BE2C (cell line): Measurements from ENCODE around the gene GRID2IP.
"Not testable (repeated sequence)": the region's sequence is repeated elsewhere in the genome, so short reads cannot be mapped to it uniquely, and the experiment has no call there.

Source experiments
- DNase-seq: peaks from one replicate; pipeline ENCODE4 v3.0.0-alpha.2; 2020
- H3K27me3 ChIP-seq: fragments of 250-450 bp; sonication (Bioruptor Pico); 2 replicates; pipeline ENCODE4 v1.5.1; 2020; ENCODE audit warnings: mild to moderate bottlenecking
- H3K36me3 ChIP-seq: fragments of 250-450 bp; sonication (Bioruptor Pico); 2 replicates; pipeline ENCODE4 v1.5.1; 2020; ENCODE audit warnings: mild to moderate bottlenecking
- H3K4me1 ChIP-seq: fragments of 250-450 bp; sonication (Bioruptor Pico); 2 replicates; pipeline ENCODE4 v1.5.1; 2020
- H3K4me3 ChIP-seq: 2 replicates; pipeline ENCODE4 v1.5.1; 2011; ENCODE audit warnings: low read depth, low read length
- H3K9me3 ChIP-seq: fragments of 250-450 bp; sonication (Bioruptor Pico); 2 replicates; pipeline ENCODE4 v1.5.1; 2020
- TF ChIP-seq, protein P1 (sequence below): IDR thresholded peaks from 2 replicates; pipeline ENCODE4 v1.5.1; 2012; ENCODE audit warnings: mild to moderate bottlenecking, low read depth, low read length

GRID2IP gene

DNA sequence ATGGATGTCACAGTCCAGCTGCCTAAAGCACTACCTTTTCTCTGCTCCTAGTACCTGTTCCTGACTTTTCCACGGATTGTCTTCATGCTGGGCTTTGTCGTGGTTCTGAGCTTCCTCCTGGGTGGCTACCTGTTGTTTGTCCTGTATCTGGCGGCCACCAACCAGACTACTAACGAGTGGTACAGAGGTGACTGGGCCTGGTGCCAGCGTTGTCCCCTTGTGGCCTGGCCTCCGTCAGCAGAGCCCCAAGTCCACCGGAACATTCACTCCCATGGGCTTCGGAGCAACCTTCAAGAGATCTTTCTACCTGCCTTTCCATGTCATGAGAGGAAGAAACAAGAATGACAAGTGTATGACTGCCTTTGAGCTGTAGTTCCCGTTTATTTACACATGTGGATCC, 37.3 kb upstream of the GRID2IP start:
- Histone ChIP-seq H3K27me3 (no peaks in the 10 kb centered on the region), H3K36me3 (peaks cover 25% of the 10 kb centered on the region), H3K4me1 (no peaks in the 10 kb centered on the region), H3K9me3 (no peaks in the 10 kb centered on the region), H3K4me3 (no peak overlapping the region)
- TF ChIP-seq, protein P1, sequence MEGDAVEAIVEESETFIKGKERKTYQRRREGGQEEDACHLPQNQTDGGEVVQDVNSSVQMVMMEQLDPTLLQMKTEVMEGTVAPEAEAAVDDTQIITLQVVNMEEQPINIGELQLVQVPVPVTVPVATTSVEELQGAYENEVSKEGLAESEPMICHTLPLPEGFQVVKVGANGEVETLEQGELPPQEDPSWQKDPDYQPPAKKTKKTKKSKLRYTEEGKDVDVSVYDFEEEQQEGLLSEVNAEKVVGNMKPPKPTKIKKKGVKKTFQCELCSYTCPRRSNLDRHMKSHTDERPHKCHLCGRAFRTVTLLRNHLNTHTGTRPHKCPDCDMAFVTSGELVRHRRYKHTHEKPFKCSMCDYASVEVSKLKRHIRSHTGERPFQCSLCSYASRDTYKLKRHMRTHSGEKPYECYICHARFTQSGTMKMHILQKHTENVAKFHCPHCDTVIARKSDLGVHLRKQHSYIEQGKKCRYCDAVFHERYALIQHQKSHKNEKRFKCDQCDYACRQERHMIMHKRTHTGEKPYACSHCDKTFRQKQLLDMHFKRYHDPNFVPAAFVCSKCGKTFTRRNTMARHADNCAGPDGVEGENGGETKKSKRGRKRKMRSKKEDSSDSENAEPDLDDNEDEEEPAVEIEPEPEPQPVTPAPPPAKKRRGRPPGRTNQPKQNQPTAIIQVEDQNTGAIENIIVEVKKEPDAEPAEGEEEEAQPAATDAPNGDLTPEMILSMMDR, result no peak
- no peak for DNase-seq

DNA sequence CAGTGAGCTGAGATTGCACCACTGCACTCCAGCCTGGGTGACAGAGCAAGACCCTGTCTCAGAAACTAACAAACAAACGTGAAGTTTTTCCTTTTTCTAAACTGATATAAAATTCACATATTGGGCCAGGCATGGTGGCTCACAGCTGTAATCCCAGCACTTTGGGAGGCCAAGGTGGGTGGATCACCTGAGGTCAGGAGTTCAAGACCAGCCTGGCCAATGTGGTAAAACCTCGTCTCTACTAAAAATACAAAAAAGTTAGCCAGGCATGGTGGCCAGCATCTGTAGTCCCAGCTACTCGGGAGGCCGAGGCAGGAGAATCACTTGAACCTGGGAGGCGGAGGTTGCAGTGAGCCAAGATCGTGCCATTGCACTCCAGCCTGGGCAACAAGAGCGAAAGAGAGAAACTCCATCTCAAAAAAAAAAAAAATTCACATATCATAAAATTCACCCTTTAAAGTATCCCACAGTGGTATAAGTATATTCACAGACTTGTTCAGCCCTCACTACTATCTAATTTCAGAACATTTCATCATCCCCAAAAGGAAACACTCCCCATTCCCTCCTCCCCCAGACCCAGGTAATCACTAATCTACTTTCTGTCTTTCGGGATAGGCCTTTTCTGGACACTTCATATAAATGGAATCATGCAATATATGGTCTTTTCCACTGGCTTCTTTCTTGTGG, 34.6 kb upstream of the GRID2IP start:
- H3K4me1 ChIP-seq, DNase-seq, H3K9me3 ChIP-seq, H3K27me3 ChIP-seq, H3K4me3 ChIP-seq: not testable (repeated sequence)
- H3K36me3 ChIP-seq, result peaks cover 31% of the 10 kb centered on the region

DNA sequence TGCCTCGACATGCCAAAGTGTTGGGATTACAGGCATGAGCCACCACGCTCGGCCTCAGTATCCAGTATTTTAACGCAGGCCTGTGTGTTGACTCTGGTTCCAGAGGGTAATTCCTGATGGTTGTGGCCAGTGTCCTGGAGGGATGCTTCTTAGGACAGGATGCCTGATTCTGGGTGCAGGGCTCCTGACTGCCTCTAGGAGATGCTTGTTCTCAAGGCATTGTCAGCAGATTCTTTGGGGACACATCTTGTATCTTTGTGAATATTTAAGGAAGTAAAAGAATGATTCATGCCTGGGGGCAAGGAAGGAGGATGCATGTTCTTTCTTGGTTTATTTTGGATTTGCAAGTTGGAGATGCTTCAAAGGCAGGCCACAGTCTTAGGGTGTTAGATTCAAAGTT, 28.2 kb upstream of the GRID2IP start:
- TF ChIP-seq, protein P1, result no peak
- Histone ChIP-seq H3K36me3 (peaks cover 16% of the 10 kb centered on the region), H3K27me3 (no peaks in the 10 kb centered on the region), H3K4me3 (no peak overlapping the region), H3K9me3 (no peaks in the 10 kb centered on the region), H3K4me1 (no peaks in the 10 kb centered on the region)
- DNase-seq, result no peak

DNA sequence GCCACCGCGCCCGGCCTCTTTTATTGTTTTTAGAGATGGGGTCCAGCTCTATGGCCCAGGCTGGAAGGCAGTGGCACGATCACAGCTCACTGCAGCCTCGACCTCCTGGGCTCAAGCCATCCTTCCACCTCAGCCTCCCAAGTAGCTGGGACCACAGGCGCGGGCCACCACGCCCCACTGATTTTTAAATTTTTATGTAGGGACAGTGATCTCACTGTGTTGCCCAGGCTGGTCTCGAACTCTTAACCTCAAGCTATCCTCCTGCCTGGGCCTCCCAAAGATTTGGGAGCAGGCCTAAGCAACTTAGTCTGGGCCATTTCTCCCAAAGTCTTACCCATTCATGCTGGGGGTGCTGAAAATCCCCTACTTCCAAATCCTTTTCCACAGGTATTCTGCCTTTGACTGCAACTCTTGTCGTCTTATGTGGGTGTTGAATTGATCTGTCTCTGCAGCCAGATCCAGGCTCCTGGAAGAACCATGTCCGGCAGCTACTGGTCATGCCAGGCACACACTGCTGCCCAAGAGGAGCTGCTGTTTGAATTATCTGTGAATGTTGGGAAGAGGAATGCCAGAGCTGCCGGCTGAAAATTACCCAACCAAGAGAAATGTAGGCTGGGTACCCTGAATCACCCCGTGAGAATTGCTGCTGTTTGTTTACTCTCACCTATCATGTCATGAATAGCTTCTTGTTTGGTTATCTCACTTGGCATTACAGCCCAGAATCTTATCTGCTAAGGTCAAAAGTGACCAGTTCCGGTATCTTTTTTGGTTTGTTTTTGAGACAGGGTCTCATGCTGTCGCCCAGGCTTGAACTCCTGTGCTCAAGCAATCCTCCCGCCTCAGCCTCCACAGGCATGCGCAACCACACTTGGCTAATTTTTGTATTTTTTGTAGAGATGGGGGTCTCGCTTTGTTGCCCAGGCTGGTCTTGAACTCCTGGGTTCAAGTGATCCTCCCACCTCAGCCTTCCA, 27.1 kb upstream of the GRID2IP start:
- H3K4me3 ChIP-seq, result peak overlapping the region; percentile 80
- no peak for DNase-seq
- TF ChIP-seq, protein P1, result no peak
- H3K36me3 ChIP-seq, result peaks cover 15% of the 10 kb centered on the region
- no peaks in the 10 kb centered on the region for H3K4me1 ChIP-seq
- H3K9me3 ChIP-seq, result no peaks in the 10 kb centered on the region
- no peaks in the 10 kb centered on the region for H3K27me3 ChIP-seq

DNA sequence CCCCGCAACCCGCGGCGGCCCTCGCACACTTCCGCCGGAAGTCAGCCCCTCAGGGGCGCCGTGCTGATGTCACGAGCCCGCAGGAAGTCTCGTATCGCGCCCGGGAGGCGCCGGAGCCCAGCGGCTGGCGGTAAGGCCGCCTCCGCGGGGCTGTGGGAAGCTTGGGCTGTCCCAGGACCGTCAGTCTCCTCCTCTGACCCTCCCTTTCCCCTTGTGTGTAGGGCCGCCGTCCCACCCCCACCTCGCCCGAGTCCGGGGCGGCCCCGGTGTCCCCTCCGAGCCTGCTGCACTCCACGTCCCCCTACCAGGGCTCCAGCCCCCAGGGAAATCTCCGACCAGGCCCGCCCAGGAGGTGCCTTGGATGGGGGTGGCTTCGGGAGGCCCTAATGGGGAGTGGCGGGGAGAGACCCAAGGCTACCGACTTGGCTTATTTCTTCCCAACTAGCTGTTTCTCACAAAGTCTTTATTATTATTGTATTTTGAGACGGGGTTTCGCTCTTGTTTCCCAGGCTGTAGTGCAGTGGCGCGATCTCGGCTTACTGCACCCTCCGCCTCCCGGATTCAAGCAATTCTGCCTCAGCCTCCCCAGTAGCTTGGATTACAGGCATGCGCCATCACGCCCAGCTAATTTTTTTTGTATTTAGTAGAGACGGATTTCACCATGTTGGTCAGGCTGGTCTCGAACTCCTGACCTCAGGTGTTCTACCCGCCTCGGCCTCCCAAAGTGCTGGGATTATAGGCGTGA, 26.3 kb upstream of the GRID2IP start, which contains the start of gene ZDHHC4:
Gene ZDHHC4, plus strand, starts transcription at position 86 of the 745 bp plus-strand sequence. CDS start 3,108 bp downstream, outside the sequence.
- no peaks in the 10 kb centered on the region for H3K4me1 ChIP-seq
- TF ChIP-seq, protein P1, result no peak
- peak within 1 kb of the TSS; percentile 80 for H3K4me3 ChIP-seq
- H3K27me3 ChIP-seq, result no peaks in the 10 kb centered on the region
- H3K36me3 ChIP-seq, result peaks cover 7% of the 10 kb centered on the region
- no peaks in the 10 kb centered on the region for H3K9me3 ChIP-seq
- DNase-seq, result peak; percentile 93

DNA sequence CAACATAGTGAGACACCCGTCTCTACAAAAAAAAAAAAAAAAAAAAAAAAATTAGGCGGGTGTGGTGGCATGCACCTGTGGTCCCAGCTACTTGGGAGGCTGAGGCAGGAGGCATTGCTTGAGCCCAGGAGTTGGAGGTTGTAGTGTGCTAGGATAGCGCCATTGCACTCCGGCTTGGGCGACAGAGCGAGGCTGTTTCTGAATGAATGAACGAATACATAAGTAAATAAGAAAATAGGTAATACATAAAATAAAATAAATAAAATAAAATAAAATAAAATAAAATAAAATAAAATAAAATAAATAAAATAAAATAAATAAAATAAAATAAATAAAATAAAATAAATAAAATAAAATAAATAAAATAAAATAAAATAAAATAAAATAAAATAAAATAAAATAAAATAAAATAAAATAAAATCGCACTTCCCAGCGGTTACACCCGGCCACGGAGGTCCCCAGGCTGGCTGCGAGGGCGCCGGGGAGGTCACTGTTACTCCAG, 25.7 kb upstream of the GRID2IP start:
- peak overlapping the region; percentile 80 for H3K4me3 ChIP-seq
- H3K27me3 ChIP-seq, DNase-seq, H3K9me3 ChIP-seq, H3K4me1 ChIP-seq, H3K36me3 ChIP-seq: not testable (repeated sequence)
